Bronchial epithelial cell (primary cell): ENCODE results near the gene FBXO36. TPM values are rescaled to one million over a fixed set of nuclear protein-coding genes. Genes with fewer than 3 reads are reported as not detected.

Experiments used
- DNase-seq: peaks from one replicate; pipeline ENCODE4 v3.0.0-alpha.2; 2010; ENCODE audit warnings: low read depth
- FAIRE-seq: peaks from 2 replicates; lab custom pipeline; 2011; peaks lifted over from hg19 to GRCh38; lab: Jason Lieb, UNC
- H3K27me3 ChIP-seq: 2 replicates; pipeline ENCODE4 v1.5.1; 2011; ENCODE audit warnings: low read length; ENCODE audit not compliant: control insufficient read depth, insufficient read depth
- H3K36me3 ChIP-seq: 2 replicates; pipeline ENCODE4 v1.5.1; 2011; ENCODE audit warnings: low read length; ENCODE audit not compliant: control insufficient read depth, insufficient read depth
- H3K4me3 ChIP-seq: 2 replicates; pipeline ENCODE4 v1.5.1; 2011; ENCODE audit warnings: mild to moderate bottlenecking, low read depth, low read length, control low read depth
- total RNA-seq: library from RNA; depleted of rRNA; stranded (reverse); fragments of >200 nt; gene quantifications from 2 replicates; pipeline ENCODE4 v1.2.1, GENCODE V29; 2014
- TF ChIP-seq, protein P1 (sequence below): IDR thresholded peaks from 2 replicates; pipeline ENCODE4 v1.5.1; 2011; ENCODE audit warnings: mild to moderate bottlenecking, moderate library complexity, low read length, control low read depth, inconsistent platforms; ENCODE audit not compliant: insufficient read depth, severe bottlenecking

FBXO36 gene
- total RNA-seq, 1 donor from 2014 or later: 3.4 TPM

DNA sequence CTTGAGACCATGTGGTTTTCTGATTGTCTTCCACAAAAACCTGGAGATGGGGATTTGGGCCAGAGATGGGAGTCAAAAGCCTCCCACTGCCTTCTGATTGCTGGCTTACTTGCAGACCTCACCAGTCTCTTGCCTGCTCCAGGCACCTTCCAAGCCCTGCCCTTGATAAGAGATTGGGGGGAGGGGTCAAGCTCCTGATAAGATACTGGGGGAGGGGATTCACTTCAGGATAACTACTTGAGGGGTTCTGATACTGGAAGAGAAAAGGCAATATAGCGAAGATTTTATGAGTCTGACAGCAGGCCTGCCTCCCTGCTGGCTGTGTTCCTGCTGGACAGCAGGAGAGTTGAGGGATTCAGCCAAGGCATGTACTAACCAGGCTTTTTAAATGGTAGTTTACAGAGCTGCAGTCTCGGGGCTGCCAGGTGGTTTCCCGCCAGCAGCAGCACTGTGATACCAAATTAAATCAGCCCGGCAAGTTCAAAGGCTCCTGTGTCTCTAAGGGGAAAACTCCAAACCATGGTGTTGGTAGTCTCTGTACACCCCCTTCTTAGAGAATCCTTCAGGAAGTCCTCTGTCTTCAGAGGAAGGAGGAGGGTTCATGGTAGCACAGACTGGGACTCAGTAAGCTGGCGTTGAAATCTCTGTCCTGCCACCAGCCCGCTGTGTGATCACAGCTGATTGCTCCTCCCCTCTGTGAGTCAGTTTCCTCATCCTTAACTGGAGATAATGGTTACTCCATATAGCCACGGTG is 58.3 kb downstream of the FBXO36 start:
- FAIRE-seq (peak; percentile 28), DNase-seq (peak; percentile 89)
- no peaks in the 10 kb centered on the region for H3K27me3 ChIP-seq
- TF ChIP-seq, protein P1, sequence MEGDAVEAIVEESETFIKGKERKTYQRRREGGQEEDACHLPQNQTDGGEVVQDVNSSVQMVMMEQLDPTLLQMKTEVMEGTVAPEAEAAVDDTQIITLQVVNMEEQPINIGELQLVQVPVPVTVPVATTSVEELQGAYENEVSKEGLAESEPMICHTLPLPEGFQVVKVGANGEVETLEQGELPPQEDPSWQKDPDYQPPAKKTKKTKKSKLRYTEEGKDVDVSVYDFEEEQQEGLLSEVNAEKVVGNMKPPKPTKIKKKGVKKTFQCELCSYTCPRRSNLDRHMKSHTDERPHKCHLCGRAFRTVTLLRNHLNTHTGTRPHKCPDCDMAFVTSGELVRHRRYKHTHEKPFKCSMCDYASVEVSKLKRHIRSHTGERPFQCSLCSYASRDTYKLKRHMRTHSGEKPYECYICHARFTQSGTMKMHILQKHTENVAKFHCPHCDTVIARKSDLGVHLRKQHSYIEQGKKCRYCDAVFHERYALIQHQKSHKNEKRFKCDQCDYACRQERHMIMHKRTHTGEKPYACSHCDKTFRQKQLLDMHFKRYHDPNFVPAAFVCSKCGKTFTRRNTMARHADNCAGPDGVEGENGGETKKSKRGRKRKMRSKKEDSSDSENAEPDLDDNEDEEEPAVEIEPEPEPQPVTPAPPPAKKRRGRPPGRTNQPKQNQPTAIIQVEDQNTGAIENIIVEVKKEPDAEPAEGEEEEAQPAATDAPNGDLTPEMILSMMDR: no peak
- peak overlapping the region; percentile 22 for H3K4me3 ChIP-seq
- no peaks in the 10 kb centered on the region for H3K36me3 ChIP-seq

DNA sequence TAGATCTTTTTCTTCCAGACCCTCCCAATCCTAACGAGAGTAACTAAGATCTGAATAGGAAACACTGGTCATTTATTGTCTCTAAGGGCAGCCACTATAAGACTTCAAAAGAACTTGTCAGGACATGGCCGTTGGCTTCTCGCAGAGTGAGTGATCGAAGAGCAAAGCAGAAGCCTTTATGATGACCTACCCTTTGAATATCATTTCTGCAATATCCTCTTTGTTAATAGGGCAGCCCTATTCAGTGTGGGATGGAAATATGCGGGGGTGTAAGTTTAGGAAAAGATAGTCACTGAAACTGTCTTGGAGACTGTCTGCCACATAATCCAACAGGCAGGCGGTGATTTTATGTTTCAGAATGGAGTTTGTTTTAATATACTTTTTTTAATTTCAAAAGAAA is 70.9 kb downstream of the FBXO36 start:
- H3K36me3 ChIP-seq: no peaks in the 10 kb centered on the region
- no peak for FAIRE-seq
- no peaks in the 10 kb centered on the region for H3K27me3 ChIP-seq
- TF ChIP-seq, protein P1: no peak
- H3K4me3 ChIP-seq: no peak overlapping the region
- peak; percentile 20 for DNase-seq

DNA sequence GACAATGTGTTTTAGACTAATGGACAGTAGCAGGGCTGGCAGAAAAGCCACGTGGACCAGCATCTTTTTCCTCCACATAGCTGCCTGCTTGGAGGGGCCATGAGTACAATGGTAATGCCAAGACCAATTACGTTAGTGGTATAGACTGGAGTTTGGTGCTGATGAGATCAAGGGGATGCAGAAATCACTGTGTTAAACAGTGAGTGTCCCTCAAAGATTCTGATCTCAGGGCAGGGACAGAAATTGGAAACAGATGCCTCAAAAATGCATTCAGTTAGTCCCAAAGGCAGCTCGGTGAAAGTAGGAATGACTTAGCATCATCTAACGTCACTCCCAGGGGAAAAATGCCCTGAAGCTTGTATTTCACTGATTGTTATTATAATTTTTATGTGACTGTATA is 74.0 kb downstream of the FBXO36 start:
- TF ChIP-seq, protein P1: no peak
- no peak for DNase-seq
- Histone ChIP-seq H3K36me3 (no peaks in the 10 kb centered on the region), H3K4me3 (no peak overlapping the region), H3K27me3 (no peaks in the 10 kb centered on the region)
- no peak for FAIRE-seq

DNA sequence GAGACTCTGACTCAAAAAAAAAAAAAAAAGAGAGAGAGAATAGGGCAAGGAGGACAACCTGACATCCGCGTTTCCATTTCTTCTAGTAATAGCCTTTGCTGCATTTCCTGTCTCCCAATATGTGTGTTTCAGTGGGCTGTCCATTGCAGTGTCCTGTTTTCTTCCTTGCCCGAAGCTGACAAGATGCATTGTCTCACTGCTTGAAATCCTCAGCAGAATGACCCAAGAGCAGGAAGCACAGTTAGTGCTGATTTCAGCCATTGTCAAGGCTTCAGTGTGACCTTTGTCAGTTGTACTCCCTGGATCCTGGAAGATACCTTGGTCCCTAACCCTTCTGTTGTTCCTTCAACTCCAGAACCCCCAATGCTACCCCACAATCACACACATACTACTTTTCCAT is 75.3 kb downstream of the FBXO36 start:
- TF ChIP-seq, protein P1: no peak

DNA sequence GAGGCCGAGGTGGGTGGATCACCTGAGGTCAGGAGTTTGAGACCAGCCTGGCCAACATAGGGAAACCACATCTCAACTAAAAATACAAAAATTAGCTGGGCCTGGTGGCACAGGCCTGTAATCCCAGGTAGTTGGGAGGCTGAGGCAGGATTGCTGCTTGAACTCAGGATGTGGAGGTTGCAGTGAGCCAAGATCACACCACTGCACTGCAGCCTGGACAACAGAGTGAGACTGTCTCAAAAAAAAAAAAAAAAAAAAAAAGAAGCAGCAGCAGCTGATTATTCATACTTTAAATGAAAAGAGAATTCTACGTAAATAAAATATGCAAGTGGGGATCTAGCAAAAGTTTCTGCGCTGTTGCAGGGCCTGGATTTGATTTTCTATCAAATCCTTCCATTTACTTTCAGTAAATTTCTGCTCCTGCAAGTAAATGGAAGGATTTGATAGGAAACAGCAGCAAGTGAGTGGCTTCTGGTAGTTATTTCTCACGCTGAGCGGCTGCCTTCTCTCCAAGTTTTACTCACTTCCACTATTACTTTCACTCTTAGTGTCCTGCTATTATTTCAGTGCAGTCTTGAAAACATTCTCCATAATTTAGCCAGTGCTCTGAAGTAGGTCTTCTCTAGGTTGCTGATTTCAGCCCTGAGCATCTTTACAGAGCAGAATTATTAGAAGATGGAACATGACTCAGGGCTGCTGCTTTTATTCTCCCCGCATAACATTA is 78.0 kb downstream of the FBXO36 start:
- Histone ChIP-seq H3K36me3 (no peaks in the 10 kb centered on the region), H3K4me3 (no peak overlapping the region), H3K27me3 (no peaks in the 10 kb centered on the region)
- DNase-seq: no peak
- no peak for FAIRE-seq
- TF ChIP-seq, protein P1: no peak

More for the DNA sequence above, 75.3 kb downstream of the FBXO36 start:
- DNase-seq (no peak), FAIRE-seq (peak; percentile 55)
- no peaks in the 10 kb centered on the region for H3K27me3 ChIP-seq
- no peak overlapping the region for H3K4me3 ChIP-seq
- no peaks in the 10 kb centered on the region for H3K36me3 ChIP-seq
